ENCODE data around the gene NDUFS8.

GRCh38 chr11:68043349-68044144 is 13.1 kb downstream of the NDUFS8 start:
- TF ChIP-seq CTCF (IDR thresholded peaks at IDR 0.05; ENCODE audit: low read depth, low read length, poor library complexity, severe bottlenecking), result no peak
- no peak for TF ChIP-seq EZH2phosphoT487 (IDR thresholded peaks at IDR 0.05; ENCODE audit: borderline replicate concordance, low read length)

Data from DOHH2 (cell line).